GM21717 (cell line): Measurements from ENCODE around the gene SRBD1.
"Not testable (repeated sequence)": the region's sequence is repeated elsewhere in the genome, so short reads cannot be mapped to it uniquely, and the experiment has no call there.

Source experiments
- ATAC-seq: cut with Tn5 transposase; IDR thresholded peaks from one replicate; pipeline ENCODE4 v1.9.1; 2021; ENCODE audit warnings: mild to moderate bottlenecking, moderate library complexity; ENCODE audit not compliant: unreplicated experiment

Gene SRBD1

GRCh38 chr2:45433363-45433762, 177.7 kb downstream of the SRBD1 start:
- no peak for ATAC-seq

GRCh38 chr2:45432406-45432805, 178.7 kb downstream of the SRBD1 start:
- no peak for ATAC-seq

- ATAC-seq, result not testable (repeated sequence)
Measured at GRCh38 chr2:45426025-45426424, 185.0 kb downstream of the SRBD1 start.

GRCh38 chr2:45422921-45423320, 188.1 kb downstream of the SRBD1 start:
- ATAC-seq, result no peak

- ATAC-seq, result no peak
Measured at GRCh38 chr2:45418532-45418931, 192.5 kb downstream of the SRBD1 start.

GRCh38 chr2:45415534-45416123, 195.4 kb downstream of the SRBD1 start:
- ATAC-seq, result no peak

GRCh38 chr2:45412754-45413379, 198.2 kb downstream of the SRBD1 start:
- ATAC-seq, result no peak

- ATAC-seq, result no peak
Measured at GRCh38 chr2:45409677-45410076, 201.4 kb downstream of the SRBD1 start.

- ATAC-seq, result no peak
Measured at GRCh38 chr2:45406621-45407020, 204.4 kb downstream of the SRBD1 start.

GRCh38 chr2:45404807-45405297, 206.2 kb downstream of the SRBD1 start:
- ATAC-seq, result no peak

GRCh38 chr2:45403036-45403435, 208.0 kb downstream of the SRBD1 start:
- no peak for ATAC-seq

GRCh38 chr2:45401431-45401922, 209.6 kb downstream of the SRBD1 start:
- ATAC-seq, result no peak

- no peak for ATAC-seq
Measured at GRCh38 chr2:45399040-45399784, 211.9 kb downstream of the SRBD1 start.

GRCh38 chr2:45397292-45397691, 213.8 kb downstream of the SRBD1 start:
- ATAC-seq, result no peak

GRCh38 chr2:45396671-45397070, 214.4 kb downstream of the SRBD1 start:
- no peak for ATAC-seq

- no peak for ATAC-seq
Measured at GRCh38 chr2:45394842-45395241, 216.2 kb downstream of the SRBD1 start.

GRCh38 chr2:45394216-45394615, 216.9 kb downstream of the SRBD1 start:
- no peak for ATAC-seq

GRCh38 chr2:45391866-45392265, 219.2 kb downstream of the SRBD1 start:
- ATAC-seq, result no peak

GRCh38 chr2:45390861-45391260, 220.2 kb downstream of the SRBD1 start:
- no peak for ATAC-seq

GRCh38 chr2:45390441-45390840, 220.6 kb downstream of the SRBD1 start:
- ATAC-seq, result no peak

- no peak for ATAC-seq
Measured at GRCh38 chr2:45388541-45389100, 222.4 kb downstream of the SRBD1 start.

- ATAC-seq, result no peak
Measured at GRCh38 chr2:45382744-45383143, 228.3 kb downstream of the SRBD1 start.
